Measurements from ENCODE around the gene CAMKMT. TPM values are rescaled to one million over a fixed set of nuclear protein-coding genes. Genes with fewer than 3 reads are reported as not detected.
A peak's percentile ranks its signal among the peaks of the same experiment; 100 is the strongest.

The CAMKMT gene
- polyA plus RNA-seq, 3 donors: 4.7 to 7.8 (median 7.0) TPM

DNA sequence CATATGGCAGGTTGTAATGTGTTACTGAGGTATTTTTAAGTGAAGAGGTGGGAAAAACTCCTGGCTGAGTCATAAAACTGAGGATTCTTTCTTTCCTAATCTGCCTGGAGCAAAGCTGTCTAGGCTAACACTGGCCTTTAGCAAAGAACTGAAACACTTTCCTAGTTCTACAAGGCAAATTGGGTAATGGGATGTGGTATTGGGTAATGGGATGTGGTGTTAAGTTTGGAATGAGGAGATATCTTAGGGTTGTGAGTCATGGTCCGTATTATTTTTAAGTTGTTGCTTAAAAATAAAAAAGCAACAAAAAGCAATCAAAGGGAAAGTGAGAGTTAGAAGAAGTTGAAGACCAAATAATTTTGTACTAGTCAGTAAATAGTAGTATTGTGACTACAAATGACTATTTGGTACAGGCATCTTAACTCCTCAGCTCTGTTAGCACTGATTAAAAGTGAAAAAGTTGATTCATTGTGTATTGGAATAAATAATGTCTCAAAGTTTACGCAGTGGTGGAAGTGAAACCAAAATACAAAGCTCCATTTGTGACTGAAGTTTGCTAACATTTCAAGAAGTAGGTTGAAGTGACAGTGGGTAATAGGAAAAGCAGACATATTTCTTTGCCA is 216.8 kb downstream of the CAMKMT start:
- H3K4me1 Mint-ChIP-seq: peaks cover 51% of the 10 kb centered on the region
- peaks cover 0 to 3% (median 0%) of the 10 kb centered on the region in 7 donors for H3K9me3 Mint-ChIP-seq
- peak overlapping the region; percentile 64 to 86 for H3K4me3 Mint-ChIP-seq
- Histone ChIP-seq H4K20me1 (ENCODE audit: insufficient read depth, low read length) (no peaks in the 10 kb centered on the region), H3K9me3 (replicated peaks in 1 of 2; ENCODE audit: control insufficient read depth in 1 of 2, insufficient read depth in 1 of 2, low read length in 2 of 2) (no peaks in the 10 kb centered on the region), H3K4me3 (replicated peaks in 1 of 3; ENCODE audit: low read depth in 2 of 3, low read length in 3 of 3) (peak overlapping the region; percentile 44 to 94 (median 74)), H3K9ac (ENCODE audit: insufficient read depth, low read length, poor library complexity, severe bottlenecking) (peak overlapping the region; percentile 53), H3K79me2 (ENCODE audit: insufficient read depth, low read length) (no peaks in the 10 kb centered on the region), H3K4me2 (replicated peaks; ENCODE audit: extremely low read depth, low read length, poor library complexity, severe bottlenecking) (peak overlapping the region; percentile 64), H3K27me3 (ENCODE audit: control insufficient read depth in 2 of 2, insufficient read depth in 2 of 2, low read length in 2 of 2) (no peaks in the 10 kb centered on the region), H3K27ac (ENCODE audit: low read depth in 1 of 2, low read length in 2 of 2) (peak overlapping the region; percentile 13 to 92), H3K4me1 (ENCODE audit: control insufficient read depth in 1 of 2, insufficient read depth in 2 of 2, low read length in 2 of 2) (peaks cover 37 to 40% of the 10 kb centered on the region in 2 donors), H2AFZ (ENCODE audit: insufficient read depth, low read depth, low read length, poor library complexity, severe bottlenecking) (peak overlapping the region; percentile 38), H3K36me3 (replicated peaks in 1 of 2; ENCODE audit: control insufficient read depth in 1 of 2, insufficient read depth in 2 of 2, low read length in 2 of 2) (no peaks in the 10 kb centered on the region)
- peak; percentile 77 to 91 (median 82) for DNase-seq
- no peaks in the 10 kb centered on the region for H3K27me3 Mint-ChIP-seq (ENCODE audit: low read depth in 3 of 3)
- H3K27ac Mint-ChIP-seq: peak overlapping the region; percentile 83 to 94 (median 89)
- no peaks in the 10 kb centered on the region for H3K36me3 Mint-ChIP-seq
- WGBS (ENCODE audit: insufficient coverage): 0% methylated on average over 1 of the region's 2 CpGs
- intact Hi-C loops (cut with micrococcal nuclease): no loop called here
- TF ChIP-seq, protein P1, sequence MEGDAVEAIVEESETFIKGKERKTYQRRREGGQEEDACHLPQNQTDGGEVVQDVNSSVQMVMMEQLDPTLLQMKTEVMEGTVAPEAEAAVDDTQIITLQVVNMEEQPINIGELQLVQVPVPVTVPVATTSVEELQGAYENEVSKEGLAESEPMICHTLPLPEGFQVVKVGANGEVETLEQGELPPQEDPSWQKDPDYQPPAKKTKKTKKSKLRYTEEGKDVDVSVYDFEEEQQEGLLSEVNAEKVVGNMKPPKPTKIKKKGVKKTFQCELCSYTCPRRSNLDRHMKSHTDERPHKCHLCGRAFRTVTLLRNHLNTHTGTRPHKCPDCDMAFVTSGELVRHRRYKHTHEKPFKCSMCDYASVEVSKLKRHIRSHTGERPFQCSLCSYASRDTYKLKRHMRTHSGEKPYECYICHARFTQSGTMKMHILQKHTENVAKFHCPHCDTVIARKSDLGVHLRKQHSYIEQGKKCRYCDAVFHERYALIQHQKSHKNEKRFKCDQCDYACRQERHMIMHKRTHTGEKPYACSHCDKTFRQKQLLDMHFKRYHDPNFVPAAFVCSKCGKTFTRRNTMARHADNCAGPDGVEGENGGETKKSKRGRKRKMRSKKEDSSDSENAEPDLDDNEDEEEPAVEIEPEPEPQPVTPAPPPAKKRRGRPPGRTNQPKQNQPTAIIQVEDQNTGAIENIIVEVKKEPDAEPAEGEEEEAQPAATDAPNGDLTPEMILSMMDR (IDR thresholded peaks at IDR 0.05): no peak

DNA sequence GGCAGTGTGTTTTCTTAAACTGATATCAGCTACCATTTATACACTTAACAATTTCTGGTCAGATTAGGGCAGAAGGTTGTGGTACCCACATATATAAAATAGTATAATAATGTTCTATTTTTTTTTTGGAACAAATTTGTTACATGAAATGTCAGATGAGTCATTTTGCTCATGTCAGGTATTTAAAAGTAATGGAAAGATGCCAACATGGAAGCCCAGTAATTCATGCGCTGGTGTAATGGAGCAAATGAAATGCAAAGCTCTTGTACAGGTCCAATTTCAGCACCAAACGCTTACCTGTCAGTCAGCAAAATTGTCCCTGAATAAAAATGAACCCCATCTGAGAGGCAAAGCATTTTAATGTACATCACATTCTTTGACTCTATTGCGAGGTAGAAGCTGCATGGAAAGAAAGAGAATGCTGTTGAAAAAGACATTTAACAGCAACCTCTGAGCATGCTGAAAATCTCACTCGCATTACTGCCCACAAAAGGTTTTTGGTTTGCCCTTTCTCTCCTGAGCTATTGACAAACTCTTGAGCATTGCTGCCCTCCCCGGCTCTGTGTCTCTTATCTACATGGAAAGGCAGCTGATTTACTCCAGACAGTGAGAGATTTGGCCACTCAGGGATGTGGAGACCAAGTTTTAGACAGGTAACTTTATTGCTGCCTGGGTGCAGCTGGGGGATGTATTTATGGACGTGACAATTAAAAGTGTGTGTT is 217.5 kb downstream of the CAMKMT start:
- Mint-ChIP-seq H3K4me3 (peak overlapping the region; percentile 64 to 86), H3K4me1 (peaks cover 48% of the 10 kb centered on the region), H3K27me3 (ENCODE audit: low read depth in 3 of 3) (no peaks in the 10 kb centered on the region), H3K27ac (peak overlapping the region; percentile 83 to 94 (median 89)), H3K9me3 (peaks cover 0 to 3% (median 0%) of the 10 kb centered on the region in 7 donors), H3K36me3 (no peaks in the 10 kb centered on the region)
- DNase-seq: peak in 1 of 3 donors; percentile 19
- Histone ChIP-seq H3K9ac (ENCODE audit: insufficient read depth, low read length, poor library complexity, severe bottlenecking) (peak overlapping the region; percentile 53), H3K27me3 (ENCODE audit: control insufficient read depth in 2 of 2, insufficient read depth in 2 of 2, low read length in 2 of 2) (no peaks in the 10 kb centered on the region), H3K9me3 (replicated peaks in 1 of 2; ENCODE audit: control insufficient read depth in 1 of 2, insufficient read depth in 1 of 2, low read length in 2 of 2) (no peaks in the 10 kb centered on the region), H3K27ac (ENCODE audit: low read depth in 1 of 2, low read length in 2 of 2) (peak overlapping the region; percentile 13 to 92), H4K20me1 (ENCODE audit: insufficient read depth, low read length) (no peaks in the 10 kb centered on the region), H3K79me2 (ENCODE audit: insufficient read depth, low read length) (no peaks in the 10 kb centered on the region), H3K4me2 (replicated peaks; ENCODE audit: extremely low read depth, low read length, poor library complexity, severe bottlenecking) (peak overlapping the region; percentile 64), H3K4me1 (ENCODE audit: control insufficient read depth in 1 of 2, insufficient read depth in 2 of 2, low read length in 2 of 2) (peaks cover 37 to 40% of the 10 kb centered on the region in 2 donors), H2AFZ (ENCODE audit: insufficient read depth, low read depth, low read length, poor library complexity, severe bottlenecking) (peak overlapping the region; percentile 38), H3K4me3 (replicated peaks in 1 of 3; ENCODE audit: low read depth in 2 of 3, low read length in 3 of 3) (peak overlapping the region; percentile 44 to 94 (median 74)), H3K36me3 (replicated peaks in 1 of 2; ENCODE audit: control insufficient read depth in 1 of 2, insufficient read depth in 2 of 2, low read length in 2 of 2) (no peaks in the 10 kb centered on the region)
- TF ChIP-seq, protein P1 (IDR thresholded peaks at IDR 0.05): no peak
- 75% methylated on average over 3 of the region's 6 CpGs for WGBS (ENCODE audit: insufficient coverage)
- intact Hi-C loops (cut with micrococcal nuclease): no loop called here
